Mucosa of stomach (tissue), 1 donor: ENCODE measurements around the gene CHMP1A.

Experiments
- H3K27me3 ChIP-seq: one replicate; pipeline ENCODE4 v1.7.0; 2013; ENCODE audit warnings: mild to moderate bottlenecking, low read length; ENCODE audit not compliant: control insufficient read depth, insufficient read depth
- H3K36me3 ChIP-seq: one replicate; pipeline ENCODE4 v1.7.0; 2013; ENCODE audit warnings: low read length; ENCODE audit not compliant: control insufficient read depth, insufficient read depth
- H3K4me1 ChIP-seq: one replicate; pipeline ENCODE4 v1.7.0; 2013; ENCODE audit warnings: mild to moderate bottlenecking, low read length; ENCODE audit not compliant: control insufficient read depth, insufficient read depth
- H3K4me3 ChIP-seq: one replicate; pipeline ENCODE4 v1.7.0; 2013; ENCODE audit warnings: low read length
- H3K9ac ChIP-seq: one replicate; pipeline ENCODE4 v1.7.0; 2013; ENCODE audit warnings: mild to moderate bottlenecking, low read length, moderate library complexity
- H3K9me3 ChIP-seq: one replicate; pipeline ENCODE4 v1.7.0; 2013; ENCODE audit warnings: mild to moderate bottlenecking, low read length, moderate library complexity; ENCODE audit not compliant: control insufficient read depth
- donor health status: Pancreatic carcinoma.

CHMP1A gene

DNA sequence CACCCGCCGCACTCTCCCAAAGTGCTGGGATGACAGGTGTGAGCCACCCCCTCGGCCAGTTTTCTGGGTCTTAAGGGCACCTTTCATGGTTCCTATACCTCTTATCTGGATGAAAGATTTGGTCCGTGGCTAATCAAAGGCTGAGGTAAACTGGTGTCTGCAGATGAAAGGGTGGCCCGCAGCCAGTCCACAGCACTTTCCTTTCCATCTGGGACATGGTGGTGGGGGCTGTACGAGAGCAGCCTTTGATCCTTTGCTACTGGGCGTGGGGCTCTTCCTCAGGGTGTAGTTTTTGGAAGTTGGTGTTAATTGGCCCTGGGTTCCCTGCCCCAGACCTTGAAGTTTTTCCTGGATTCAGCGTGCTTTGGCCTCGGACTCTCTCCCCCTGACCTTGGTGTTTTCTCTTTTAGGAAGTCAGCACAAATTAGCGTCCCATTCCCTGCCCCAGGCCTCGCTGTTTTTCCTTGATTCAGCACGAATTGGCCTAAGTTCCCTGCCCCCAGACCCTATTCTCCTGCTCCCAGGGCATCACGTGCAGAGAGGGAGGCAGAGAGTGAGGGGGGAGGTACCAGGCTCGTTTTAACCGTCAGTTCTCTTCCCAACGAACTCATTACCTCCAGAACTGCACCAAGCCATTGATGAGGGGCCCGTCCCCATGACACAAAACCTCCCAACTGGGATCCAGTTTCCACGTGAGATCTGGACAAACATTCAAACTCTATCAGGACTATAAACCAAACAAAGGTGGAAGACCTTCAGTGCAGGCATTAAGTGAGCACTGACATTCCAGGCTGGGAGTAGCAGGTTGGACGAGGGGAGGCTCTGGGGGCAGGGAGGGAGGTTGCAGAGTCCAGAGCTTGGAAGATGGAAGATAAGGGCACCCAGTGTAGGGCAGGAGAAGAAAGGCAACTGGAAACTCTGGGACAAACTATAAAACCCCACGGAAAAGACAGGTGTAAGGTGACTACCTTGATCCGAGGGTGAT is 32.4 kb downstream of the CHMP1A start:
- Histone ChIP-seq H3K9me3 (no peaks in the 10 kb centered on the region), H3K9ac (no peak overlapping the region), H3K4me3 (no peak overlapping the region), H3K4me1 (no peaks in the 10 kb centered on the region), H3K27me3 (peaks cover 25% of the 10 kb centered on the region), H3K36me3 (no peaks in the 10 kb centered on the region)

DNA sequence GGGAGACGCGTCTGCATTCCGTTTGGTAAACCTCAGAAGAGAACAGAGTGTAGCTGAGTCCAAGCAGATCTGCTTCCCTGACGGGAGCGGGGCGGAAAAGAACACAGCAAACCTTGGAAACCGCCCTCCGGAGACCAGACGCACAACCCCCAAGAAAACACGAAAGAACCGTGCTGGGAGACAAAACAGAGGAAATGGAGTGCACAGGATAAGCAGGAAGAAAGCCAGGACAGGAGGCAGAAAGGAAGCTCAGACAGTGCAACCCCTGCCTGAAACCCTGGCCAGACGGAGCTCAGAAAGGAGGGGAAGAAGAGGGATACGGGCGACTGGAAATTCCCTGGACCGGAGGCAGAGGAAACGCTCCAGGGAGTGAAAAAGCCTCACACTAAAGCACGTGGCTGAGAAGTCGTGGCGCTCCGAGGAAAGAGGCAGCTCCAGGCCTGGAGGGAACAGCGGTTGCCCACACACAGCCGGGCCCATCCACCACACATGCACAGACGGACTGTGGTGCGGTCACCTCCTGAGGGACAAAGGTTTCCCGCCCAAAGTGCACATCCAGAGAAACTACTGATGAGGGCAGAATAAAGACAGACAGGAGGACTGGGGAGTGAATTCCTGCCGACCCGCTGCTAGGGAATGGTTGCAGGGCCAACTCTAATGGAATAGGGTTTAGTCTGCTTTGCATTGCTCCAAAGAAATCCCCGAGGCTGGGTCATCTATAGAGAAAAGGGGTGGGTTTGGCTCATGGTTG is 33.8 kb downstream of the CHMP1A start:
- H3K9me3 ChIP-seq = no peaks in the 10 kb centered on the region
- H3K4me1 ChIP-seq = no peaks in the 10 kb centered on the region
- no peak overlapping the region for H3K9ac ChIP-seq
- H3K4me3 ChIP-seq = no peak overlapping the region
- no peaks in the 10 kb centered on the region for H3K36me3 ChIP-seq
- H3K27me3 ChIP-seq = peaks cover 26% of the 10 kb centered on the region

DNA sequence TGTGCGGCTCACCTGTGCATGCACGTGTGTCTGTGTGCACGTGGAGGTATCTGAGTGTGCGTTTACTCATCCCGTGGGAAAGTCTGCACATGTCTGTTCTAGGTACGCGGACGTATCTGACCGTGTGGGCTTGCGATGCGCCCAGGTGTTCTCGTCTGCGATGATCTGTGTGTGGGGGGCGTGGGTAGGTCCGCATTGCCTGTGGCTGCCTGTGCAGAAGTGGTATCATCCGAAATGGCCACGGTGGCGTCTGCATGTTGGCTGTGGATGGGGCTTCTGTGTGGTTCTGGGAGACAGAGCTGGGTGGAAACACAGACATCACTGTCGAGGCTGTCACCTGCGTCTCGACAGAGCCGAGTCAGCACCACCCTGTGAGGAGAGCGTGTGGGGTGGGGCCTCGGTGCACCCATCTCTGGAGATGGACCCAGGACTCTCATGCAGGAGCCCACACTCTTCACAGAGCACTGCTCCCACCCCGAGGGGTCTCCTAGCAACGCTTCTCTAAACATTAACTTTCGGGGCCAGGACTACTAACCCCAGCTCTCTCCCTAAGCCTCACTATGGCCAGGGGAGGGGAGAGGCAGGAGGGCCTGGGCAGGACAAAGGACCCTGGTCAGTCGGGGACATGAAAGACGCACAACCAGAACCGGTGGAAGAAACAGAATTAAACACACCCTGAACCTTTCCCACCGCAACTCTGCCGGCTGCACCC is 35.7 kb downstream of the CHMP1A start:
- no peaks in the 10 kb centered on the region for H3K36me3 ChIP-seq
- no peaks in the 10 kb centered on the region for H3K9me3 ChIP-seq
- peaks cover 29% of the 10 kb centered on the region for H3K27me3 ChIP-seq
- H3K4me1 ChIP-seq = no peaks in the 10 kb centered on the region
- no peak overlapping the region for H3K4me3 ChIP-seq
- no peak overlapping the region for H3K9ac ChIP-seq

DNA sequence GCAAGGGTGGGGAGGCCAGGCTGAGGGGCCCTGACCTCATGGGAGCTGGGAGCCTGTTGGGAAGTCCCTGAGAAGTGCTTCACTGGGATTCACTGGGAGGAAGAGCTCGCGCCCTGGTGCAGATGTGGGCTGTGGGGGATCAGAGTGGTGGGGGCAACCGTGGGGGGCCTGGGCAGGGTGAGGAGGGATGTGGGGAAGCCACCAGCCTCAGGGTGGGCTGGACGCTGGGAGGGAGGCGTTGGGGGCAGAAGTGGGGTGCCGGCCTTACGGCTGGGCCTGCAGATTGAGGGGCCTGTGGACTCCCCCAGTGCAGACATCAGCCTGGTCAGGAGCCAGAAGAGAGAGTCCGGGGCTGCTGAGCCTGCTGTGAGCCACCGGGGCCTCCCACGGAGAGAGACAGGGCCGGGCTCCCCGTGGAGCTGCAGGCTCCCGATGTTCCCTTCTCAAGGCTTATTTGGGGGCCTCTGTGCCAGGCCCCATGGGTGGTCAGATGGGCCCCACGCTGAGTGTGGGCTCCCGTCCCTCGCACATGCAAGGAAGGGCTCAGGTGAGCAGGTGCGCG is 36.3 kb downstream of the CHMP1A start:
- peaks cover 29% of the 10 kb centered on the region for H3K27me3 ChIP-seq
- H3K36me3 ChIP-seq = no peaks in the 10 kb centered on the region
- no peaks in the 10 kb centered on the region for H3K4me1 ChIP-seq
- no peaks in the 10 kb centered on the region for H3K9me3 ChIP-seq
- no peak overlapping the region for H3K4me3 ChIP-seq
- no peak overlapping the region for H3K9ac ChIP-seq

DNA sequence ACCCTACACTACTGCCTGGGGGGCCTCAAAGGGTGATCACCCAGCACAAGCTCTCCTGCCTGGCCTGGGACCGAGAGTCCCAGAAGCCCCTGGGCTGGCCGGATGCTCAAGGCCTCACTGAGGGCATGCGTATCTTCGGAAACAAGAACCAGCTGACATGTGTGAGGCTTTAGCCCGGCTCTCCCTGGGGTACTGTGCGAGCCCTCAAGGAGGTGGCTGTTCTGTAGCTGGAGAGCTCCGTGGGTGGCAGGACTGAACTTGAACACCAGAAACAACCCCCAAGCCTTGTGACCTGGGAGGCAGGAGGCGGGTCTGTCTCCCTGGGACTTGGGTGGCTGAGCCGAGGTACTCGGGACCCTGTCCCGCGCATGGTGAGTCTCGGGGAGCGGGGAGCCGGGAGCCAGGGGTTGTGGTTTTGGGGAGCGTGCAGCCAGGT is 37.1 kb downstream of the CHMP1A start:
- H3K9me3 ChIP-seq = no peaks in the 10 kb centered on the region
- peaks cover 30% of the 10 kb centered on the region for H3K27me3 ChIP-seq
- no peaks in the 10 kb centered on the region for H3K36me3 ChIP-seq
- H3K4me3 ChIP-seq = no peak overlapping the region
- no peak overlapping the region for H3K9ac ChIP-seq
- H3K4me1 ChIP-seq = no peaks in the 10 kb centered on the region

DNA sequence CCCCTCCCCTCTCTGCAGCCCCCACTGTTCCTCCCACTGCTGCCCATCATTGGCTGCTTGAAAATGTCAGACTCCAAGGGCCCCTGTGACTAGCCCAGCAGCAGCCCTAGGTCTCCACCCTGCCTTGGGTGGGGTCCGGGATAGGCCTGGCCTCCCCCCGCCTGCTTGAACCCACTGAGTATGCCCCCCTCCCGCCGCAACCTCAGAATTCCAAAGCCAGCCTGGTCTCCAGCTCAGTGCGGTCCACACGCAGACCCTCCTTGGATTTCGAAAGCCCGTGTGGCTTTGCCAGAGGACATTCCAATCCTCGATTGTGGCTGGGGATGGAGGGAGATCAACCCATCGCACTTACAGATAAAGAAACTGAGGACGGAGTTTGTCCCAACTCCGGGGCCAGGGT is 37.7 kb downstream of the CHMP1A start:
- H3K27me3 ChIP-seq = peaks cover 30% of the 10 kb centered on the region
- H3K36me3 ChIP-seq = no peaks in the 10 kb centered on the region
- no peaks in the 10 kb centered on the region for H3K9me3 ChIP-seq
- H3K4me3 ChIP-seq = no peak overlapping the region
- H3K9ac ChIP-seq = no peak overlapping the region
- no peaks in the 10 kb centered on the region for H3K4me1 ChIP-seq

DNA sequence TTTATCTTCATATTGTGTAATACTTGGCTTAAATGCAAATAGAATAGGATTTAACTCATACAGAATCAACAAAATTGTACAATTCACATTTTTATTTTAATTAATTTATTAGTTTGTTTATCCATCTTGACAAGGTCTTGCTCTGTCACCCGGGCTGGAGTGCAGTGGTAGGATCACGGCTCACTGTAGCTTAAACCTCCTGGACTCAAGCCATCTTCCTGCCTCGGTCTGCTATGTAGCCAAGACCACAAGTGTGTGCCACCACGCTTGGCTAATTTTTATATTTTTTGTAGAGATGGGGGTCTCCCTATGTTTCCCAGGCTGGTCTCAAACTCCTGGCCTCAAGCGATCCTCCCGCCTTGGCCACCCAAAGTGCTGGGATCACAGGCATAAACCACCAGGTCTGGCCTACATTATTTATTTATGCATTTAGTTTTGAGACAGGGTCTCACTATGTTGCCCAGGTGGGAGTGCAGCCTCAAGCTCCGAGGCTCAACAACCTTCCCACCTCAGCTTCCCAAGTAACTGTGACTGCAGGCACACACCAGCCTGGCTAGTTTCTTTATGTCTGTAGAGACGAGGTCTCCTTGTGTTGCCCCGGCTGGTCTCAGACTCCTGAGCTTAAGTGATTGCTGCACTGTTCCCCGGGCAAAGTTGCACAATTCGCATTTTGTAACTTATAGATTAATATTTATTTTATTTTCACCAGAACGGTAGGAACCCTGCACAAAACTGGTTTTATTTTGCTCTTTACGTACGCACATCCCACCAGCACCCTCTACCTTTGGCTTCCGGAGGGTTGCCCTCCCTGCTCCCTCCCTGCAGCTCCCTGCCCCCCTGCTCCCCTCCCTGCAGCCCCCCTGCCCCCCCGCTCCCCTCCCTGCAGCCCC is 39.2 kb downstream of the CHMP1A start:
- Histone ChIP-seq H3K4me3 (no peak overlapping the region), H3K36me3 (no peaks in the 10 kb centered on the region), H3K9ac (no peak overlapping the region), H3K27me3 (peaks cover 24% of the 10 kb centered on the region), H3K4me1 (no peaks in the 10 kb centered on the region), H3K9me3 (no peaks in the 10 kb centered on the region)

DNA sequence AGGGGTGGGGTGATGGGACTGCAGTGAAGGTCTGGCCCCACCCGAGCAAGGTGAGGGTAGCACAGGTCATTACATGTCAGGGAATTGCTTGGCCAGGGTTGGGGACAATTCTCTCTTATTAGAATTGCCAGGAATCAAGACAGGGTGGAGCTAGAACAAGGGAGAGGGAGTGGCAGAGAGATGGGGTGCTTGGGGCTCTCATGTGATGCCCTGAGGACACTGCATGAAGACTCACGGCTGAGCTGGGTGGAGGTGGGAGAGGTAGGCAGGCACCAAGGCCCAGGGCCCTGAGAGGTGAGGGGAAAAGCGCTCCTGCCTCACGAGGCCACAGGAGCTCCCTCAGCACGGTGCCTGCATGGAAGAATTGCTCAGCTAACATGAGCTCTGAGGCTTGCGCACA is 40.5 kb downstream of the CHMP1A start:
- Histone ChIP-seq H3K4me3 (no peak overlapping the region), H3K4me1 (no peaks in the 10 kb centered on the region), H3K9ac (no peak overlapping the region), H3K27me3 (peaks cover 17% of the 10 kb centered on the region), H3K36me3 (no peaks in the 10 kb centered on the region), H3K9me3 (no peaks in the 10 kb centered on the region)

DNA sequence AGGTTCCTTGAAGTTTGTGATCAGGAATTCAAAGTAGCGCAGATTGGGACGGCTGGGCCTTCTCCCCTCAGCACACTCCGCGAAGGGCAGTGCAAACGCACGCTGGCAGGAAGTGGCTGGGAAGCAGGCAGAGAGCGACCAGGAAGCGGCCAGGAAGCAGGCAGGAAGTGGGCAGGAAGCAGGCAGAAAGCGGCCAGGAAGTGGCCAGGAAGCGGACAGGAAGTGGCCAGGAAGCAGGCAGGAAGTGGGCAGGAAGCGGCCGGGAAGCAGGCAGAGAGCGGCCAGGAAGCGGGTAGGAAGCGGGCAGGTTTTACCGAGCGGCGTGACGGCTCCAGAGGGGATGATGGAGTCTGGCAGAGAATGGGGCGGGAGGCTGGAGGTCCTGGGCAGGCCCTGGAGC is 40.9 kb downstream of the CHMP1A start:
- Histone ChIP-seq H3K27me3 (peaks cover 16% of the 10 kb centered on the region), H3K36me3 (no peaks in the 10 kb centered on the region), H3K4me1 (no peaks in the 10 kb centered on the region), H3K9me3 (no peaks in the 10 kb centered on the region), H3K4me3 (no peak overlapping the region), H3K9ac (no peak overlapping the region)

DNA sequence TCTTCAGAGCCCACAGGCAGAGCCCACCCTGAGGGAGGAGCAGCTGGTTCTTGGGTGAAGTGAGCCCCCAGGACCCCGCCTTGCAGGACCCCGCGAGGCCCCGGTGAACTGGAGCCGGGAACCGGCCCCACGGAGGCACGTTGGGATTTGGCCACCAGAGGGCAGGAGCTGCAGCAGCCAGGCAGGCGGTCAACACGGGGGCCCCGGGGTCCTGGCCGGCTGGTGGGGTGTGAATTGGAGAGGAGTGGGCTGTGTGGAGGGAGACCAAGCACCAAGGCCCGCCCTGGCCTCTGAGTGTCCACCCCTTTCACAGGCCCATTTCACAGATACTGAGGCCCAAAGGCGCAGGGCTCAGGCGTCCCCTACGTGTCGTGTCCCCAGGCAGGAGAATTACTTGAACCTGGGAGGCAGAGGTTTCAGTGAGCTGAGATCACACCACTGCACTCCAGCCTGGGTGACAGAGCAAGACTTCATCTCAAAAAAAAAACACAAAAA is 41.9 kb downstream of the CHMP1A start:
- Histone ChIP-seq H3K9me3 (no peaks in the 10 kb centered on the region), H3K9ac (no peak overlapping the region), H3K4me3 (no peak overlapping the region), H3K4me1 (no peaks in the 10 kb centered on the region), H3K27me3 (peaks cover 16% of the 10 kb centered on the region), H3K36me3 (no peaks in the 10 kb centered on the region)

DNA sequence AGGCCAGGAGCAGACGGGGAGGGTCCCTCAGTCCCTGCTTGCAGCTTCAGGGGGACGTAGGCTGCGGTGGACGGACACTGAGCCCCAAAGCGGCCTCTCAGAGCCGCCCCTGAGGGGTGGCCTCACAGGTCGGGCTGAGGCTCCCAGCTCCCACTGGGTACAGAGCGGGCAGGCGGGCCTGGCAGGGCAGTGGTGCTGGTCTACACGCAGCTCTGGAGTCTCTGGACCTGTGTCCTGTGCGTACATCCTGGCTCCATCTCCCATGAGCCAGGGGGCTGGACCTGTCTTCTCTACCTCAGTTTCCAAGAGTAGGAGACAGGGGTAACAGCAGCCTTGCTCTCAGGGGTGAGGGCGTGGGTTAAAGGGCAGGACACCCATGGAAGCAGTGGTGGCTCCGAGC is 42.3 kb downstream of the CHMP1A start:
- no peak overlapping the region for H3K9ac ChIP-seq
- H3K4me1 ChIP-seq = no peaks in the 10 kb centered on the region
- no peaks in the 10 kb centered on the region for H3K9me3 ChIP-seq
- H3K4me3 ChIP-seq = no peak overlapping the region
- H3K36me3 ChIP-seq = no peaks in the 10 kb centered on the region
- H3K27me3 ChIP-seq = peaks cover 14% of the 10 kb centered on the region
